Effector CD4-positive, alpha-beta T cell (primary cell): ENCODE data around the gene VENTX.

Source experiments
- DNase-seq: peaks from one replicate; pipeline ENCODE4 v3.0.0-alpha.2; 2020

VENTX gene

DNA sequence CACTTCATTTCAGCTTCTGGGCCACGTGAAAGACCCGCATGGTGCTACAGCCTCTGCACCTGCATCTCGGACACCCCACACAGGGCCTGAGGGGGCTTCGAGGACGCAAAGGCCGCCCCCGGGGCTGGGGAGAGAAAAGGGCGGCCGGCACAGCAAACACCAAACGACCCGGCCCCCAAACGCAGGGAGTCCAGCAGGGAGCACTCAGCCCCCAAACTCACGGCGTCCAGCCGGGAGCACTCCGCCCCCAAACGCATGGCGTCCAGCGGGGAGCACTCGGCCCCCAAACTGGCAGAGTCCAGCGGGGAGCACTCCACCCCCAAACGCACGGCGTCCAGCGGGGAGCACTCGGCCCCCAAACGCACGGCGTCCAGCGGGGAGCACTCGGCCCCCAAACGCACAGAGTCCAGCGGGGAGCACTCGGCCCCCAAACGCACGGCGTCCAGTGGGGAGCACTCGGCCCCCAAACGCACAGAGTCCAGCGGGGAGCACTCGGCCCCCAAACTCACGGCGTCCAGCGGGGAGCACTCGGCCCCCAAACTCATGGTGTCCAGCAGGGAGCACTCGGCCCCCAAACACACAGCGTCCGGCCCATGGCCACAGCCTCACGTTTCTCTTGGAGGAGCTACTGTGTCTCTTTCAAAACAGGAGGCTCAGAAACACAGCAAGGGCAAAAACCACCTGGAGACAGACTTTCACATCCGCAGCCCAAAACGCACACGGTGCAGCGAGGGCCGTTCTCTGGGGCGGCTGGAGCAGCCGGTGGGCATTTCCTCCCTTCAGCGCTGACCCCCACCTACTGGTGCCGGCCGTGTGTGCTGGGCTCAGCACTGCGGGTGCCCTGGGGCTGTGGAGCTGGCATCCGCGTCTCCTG, 34.6 kb upstream of the VENTX start:
- DNase-seq, result no peak

DNA sequence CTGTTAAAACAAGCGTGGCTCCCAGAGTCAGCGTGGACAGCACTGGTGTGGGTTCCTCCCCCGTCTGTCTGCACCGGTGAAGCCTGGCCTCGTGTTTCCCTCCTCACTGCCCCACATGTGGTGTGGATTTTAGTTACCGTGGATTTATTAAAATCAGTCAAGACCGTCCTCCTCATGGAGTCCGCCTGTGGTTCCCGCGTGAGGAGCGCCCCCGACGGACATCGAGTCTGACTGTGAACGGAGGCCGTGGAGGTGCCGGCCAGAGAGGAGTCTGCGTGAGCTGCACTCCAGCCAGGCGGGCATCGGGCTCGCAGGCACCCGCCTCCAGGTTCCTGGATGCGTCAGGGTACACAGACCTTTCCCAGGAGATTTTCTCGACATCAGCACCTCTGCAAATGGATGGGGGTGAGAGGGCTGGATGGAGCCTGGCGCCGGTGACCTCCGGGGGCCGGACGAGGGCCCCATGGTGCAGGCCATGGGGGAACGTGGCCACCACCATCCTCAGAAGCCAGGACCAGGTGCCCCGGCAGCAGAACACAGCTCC, 33.9 kb upstream of the VENTX start:
- DNase-seq, result no peak

GRCh38 chr10:133204226-133205015, 33.2 kb upstream of the VENTX start:
- DNase-seq, result no peak

GRCh38 chr10:133205146-133205545, 32.5 kb upstream of the VENTX start:
- no peak for DNase-seq

GRCh38 chr10:133206356-133207040, 31.2 kb upstream of the VENTX start:
- no peak for DNase-seq

DNA sequence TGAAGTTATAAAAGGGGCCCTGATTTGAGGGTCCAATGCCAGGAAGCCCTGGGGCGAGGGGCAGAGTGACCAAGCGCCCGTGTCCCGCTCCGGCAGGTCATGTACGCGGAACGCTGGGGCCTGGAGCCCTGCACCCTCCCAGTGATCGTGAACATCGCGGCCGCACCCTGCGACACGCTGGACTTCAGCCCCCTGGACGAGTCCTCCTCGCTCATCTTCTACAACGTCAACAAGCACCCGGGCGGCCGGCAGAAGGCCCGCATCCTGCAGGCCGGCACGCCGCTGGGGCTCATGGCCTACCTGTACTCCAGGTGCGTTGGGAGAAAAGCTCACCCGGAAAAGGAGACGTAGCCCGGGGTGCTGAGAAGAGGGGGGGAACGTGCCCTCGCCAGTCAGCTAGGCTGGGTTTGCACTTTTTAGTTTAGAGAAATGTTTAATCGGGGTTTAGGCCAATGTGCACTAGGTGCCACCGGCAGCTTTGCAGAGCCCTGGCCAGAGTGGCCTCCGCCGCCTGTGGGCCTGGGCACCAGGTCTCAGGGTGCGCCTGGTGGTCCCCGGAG, 30.5 kb upstream of the VENTX start:
- DNase-seq, result no peak

- no peak for DNase-seq
Measured at GRCh38 chr10:133207627-133208026, 30.0 kb upstream of the VENTX start.

DNA sequence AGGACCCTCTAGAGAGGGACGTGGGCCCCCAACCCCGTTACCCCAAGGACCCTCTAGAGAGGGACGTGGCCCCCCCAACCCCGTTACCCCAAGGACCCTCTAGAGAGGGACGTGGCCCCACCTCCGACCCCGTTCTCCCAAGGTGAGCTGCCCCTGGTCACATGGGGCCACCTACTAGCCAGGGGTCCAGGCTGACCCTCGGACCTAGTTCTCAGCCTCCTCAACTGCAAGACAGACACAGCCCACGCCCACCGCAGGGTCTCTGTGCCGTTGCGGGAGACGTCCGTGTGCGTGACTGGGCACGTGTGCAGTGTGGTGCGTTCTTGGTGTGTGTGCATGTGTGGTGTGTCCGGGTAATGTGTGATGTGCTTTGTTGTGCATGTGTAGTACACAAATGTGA, 29.2 kb upstream of the VENTX start:
- DNase-seq, result no peak

DNA sequence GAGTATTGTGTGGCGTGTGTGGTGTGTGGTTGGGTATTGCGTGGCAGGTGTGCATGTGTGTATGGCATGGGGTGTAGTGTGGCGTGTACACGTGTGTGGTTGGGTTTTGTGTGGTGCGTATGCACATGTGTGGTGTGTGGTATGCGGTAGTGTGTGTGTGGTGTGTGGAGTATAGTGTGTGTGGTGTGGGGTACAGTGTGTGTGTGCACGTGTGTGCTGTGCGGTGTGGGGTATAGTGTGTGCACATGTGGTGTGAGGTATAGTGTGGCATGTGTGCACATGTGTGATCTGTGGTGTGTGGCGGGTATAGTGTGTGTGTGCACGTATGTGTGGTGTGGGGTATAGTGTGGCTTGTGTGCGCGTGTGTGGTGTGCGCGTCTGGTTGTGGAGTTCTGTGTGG, 28.5 kb upstream of the VENTX start:
- no peak for DNase-seq

DNA sequence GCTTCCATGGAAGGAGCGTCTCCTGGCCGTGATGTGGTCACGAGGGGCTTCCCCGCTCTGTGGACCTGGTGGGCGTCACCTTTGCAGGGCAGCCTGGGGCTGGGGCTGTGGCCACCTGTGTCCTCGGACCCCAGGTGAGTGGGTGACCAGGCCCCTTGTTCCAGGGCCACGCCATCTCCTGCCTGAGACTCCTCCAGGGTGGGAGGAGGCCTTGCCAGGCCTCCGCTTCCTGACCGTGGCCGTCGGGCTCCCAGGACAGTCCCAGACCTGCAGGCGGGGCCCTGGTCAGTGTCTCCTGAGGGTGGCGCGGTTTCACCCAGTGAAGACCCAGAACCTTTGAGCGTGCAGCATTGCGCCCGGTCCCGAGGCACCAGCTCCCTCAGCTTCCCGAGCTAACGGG, 28.0 kb upstream of the VENTX start:
- DNase-seq, result no peak

GRCh38 chr10:133210398-133211140, 27.1 kb upstream of the VENTX start:
- no peak for DNase-seq

DNA sequence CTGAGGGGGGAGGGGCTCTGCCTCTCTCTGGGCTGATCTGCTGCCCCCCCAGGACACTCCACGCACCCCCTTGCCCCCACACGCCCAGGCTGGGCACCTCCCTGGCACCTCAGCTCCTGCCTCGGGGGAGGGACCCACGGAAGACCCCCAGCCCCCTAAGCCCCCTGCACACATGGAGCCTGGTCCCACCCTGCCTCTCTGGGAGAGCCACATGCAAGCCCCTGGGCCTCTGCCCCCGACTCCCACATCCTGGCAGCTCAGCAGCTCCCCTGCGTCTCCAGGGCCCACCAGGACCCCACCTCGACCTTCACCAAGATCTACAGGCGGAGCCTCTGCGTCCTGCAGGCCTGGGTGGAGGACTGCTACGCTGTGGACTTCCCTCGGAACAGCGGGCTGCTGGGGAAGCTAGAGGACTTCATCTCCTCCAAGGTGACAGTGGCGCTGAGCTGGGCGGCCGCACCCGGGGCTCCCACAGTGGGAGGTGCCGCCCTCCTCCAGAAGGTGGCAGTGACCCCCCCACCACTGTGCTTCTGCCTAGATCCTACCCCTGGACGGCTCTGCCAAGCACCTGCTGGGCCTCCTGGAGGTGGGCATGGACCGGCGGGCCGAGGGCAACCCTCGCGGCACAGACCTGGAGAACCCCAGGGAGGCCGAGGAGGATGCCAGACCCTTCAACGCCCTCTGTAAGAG, 26.4 kb upstream of the VENTX start:
- DNase-seq, result no peak

- DNase-seq, result no peak
Measured at GRCh38 chr10:133211959-133212852, 25.4 kb upstream of the VENTX start.

DNA sequence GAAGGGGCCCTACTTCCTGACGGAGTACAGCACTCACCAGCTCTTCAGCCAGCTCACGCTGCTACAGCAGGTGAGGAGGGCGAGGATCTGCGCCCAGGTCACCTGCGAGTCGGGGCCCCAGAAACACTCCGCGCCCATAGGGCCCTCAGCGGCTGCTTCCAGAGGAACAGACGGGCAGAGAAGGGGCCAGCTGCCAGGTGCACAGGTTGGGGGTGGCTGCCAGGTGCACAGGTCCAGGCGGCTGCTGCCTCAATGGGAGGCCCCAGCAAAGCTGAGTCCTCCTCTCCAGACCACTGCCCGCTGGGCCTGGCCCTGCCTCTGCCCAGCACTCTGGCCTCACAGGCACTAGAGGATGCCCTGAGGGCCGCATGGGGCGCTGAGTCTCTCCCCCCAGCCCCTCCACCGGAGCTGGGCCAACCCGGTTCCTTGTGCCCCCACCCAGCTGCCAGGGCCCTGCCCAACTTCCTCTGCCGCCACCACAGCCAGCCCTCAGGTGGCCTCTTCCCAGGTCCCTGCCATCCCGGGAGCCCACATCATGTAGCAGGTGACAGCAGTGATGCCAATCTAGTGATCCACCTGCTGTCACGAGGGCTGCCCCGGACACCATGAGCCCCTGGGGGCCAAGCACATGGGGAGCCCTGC, 24.7 kb upstream of the VENTX start:
- no peak for DNase-seq

DNA sequence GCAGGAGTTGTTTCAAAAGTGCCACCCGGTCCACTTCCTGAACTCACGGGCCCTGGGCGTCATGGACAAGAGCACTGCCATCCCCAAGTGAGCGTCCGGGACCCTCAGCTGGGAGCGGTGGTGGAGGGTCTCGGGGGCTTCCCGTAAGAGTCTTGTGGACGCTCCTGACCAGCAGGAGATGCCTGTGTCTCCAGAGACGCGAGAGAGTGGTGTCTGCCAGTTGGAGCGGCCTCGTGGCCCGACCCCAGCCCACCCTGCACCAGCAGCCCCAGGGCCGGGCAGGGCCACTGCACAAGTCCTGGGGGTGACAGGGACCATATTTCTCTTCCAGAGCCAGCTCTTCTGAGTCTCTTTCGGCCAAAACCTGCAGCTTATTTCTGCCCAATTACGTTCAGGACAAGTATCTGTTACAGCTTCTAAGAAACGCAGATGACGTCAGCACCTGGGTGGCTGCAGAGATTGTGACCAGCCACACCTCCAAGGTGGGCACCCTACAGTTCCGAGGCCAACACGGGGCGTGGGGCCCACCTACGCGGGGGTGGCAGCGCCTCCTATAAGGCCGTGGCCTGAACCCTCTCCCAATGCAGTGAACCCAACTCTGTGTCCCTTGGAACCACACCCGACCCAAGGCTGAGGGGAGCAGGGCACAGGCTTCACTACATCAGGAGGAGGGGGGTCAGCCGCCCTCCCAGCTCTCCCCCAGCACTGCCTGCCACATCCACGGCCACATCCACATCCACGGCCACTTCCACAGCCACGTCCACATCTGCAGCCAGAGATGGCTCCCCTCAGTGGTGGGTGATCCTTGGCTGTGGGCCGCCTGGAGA, 23.8 kb upstream of the VENTX start:
- no peak for DNase-seq

GRCh38 chr10:133214468-133215410, 22.9 kb upstream of the VENTX start:
- no peak for DNase-seq

- DNase-seq, result no peak
Measured at GRCh38 chr10:133215586-133215985, 22.1 kb upstream of the VENTX start.

DNA sequence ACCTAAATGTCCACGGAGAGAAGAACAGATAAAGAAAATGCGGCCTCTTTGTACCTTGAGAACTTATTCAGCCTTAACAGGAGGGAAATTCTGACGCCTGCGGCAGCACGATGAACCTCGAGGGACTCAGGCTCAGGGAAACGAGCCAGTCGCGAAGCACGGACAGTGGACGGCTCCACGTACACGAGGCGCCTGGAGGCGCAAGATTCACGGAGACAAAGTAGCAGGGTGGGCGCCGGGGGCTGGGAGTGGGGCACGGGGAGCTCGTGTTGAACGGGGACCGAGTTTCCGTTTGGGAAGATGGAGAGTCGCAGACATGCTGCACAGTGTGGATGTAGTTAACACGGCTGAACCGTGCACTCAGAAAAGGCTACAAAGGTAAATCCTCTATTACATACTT, 20.9 kb upstream of the VENTX start:
- DNase-seq, result no peak
